H9 (cell line): ENCODE results near the gene LBHD2. TPM values are rescaled to one million over a fixed set of nuclear protein-coding genes. Genes with fewer than 3 reads are reported as not detected.

ENCODE experiments used
- DNase-seq: peaks from one replicate; pipeline ENCODE4 v3.0.0-alpha.2; 2017
- H2AFZ ChIP-seq: one replicate; pipeline ENCODE4 v1.6.1; 2013; ENCODE audit warnings: mild to moderate bottlenecking, low read length, control low read depth, moderate library complexity
- H2AK5ac ChIP-seq: 2 replicates; pipeline ENCODE4 v1.6.1; 2013; ENCODE audit warnings: low read length, control low read depth, mixed read lengths; ENCODE audit not compliant: insufficient read length
- H2BK120ac ChIP-seq: one replicate; pipeline ENCODE4 v1.6.1; 2013; ENCODE audit warnings: low read depth, mild to moderate bottlenecking, low read length, control low read depth, inconsistent platforms; ENCODE audit not compliant: poor library complexity, severe bottlenecking
- H2BK12ac ChIP-seq: 2 replicates; pipeline ENCODE4 v1.6.1; 2013; ENCODE audit warnings: low read length, control low read depth, mixed read lengths, low read depth; ENCODE audit not compliant: insufficient read length
- H2BK15ac ChIP-seq: 2 replicates; pipeline ENCODE4 v1.6.1; 2013; ENCODE audit warnings: low read depth, low read length, control low read depth
- H2BK20ac ChIP-seq: one replicate; pipeline ENCODE4 v1.6.1; 2013; ENCODE audit warnings: low read depth, mild to moderate bottlenecking, low read length, control low read depth, inconsistent platforms; ENCODE audit not compliant: poor library complexity, severe bottlenecking
- H2BK5ac ChIP-seq: 2 replicates; pipeline ENCODE4 v1.6.1; 2013; ENCODE audit warnings: low read length, control low read depth, mixed read lengths; ENCODE audit not compliant: insufficient read length
- H3K14ac ChIP-seq: 2 replicates; pipeline ENCODE4 v1.6.1; 2013; ENCODE audit warnings: low read length, control low read depth; ENCODE audit not compliant: insufficient read depth
- H3K18ac ChIP-seq: 2 replicates; pipeline ENCODE4 v1.6.1; 2013; ENCODE audit warnings: low read depth, mild to moderate bottlenecking, mixed read lengths, low read length, control low read depth; ENCODE audit not compliant: insufficient read length
- H3K23ac ChIP-seq: 2 replicates; pipeline ENCODE4 v1.6.1; 2013; ENCODE audit warnings: low read length, control low read depth, mixed read lengths, low read depth; ENCODE audit not compliant: insufficient read length
- H3K23me2 ChIP-seq: 2 replicates; pipeline ENCODE4 v1.6.1; 2013; ENCODE audit warnings: low read depth, mild to moderate bottlenecking, mixed read lengths, low read length, control low read depth; ENCODE audit not compliant: insufficient read length, poor library complexity, severe bottlenecking
- H3K27ac ChIP-seq: 2 replicates; pipeline ENCODE4 v1.5.1; 2013; ENCODE audit warnings: low read length, control low read depth, mixed read lengths, low read depth; ENCODE audit not compliant: insufficient read length
- H3K27me3 ChIP-seq: 2 replicates; pipeline ENCODE4 v1.6.1; 2013; ENCODE audit warnings: low read length, control low read depth, inconsistent platforms; ENCODE audit not compliant: insufficient read depth
- H3K4ac ChIP-seq: 2 replicates; pipeline ENCODE4 v1.6.1; 2013; ENCODE audit warnings: low read depth, mild to moderate bottlenecking, control low read depth, inconsistent platforms, low read length, moderate library complexity
- H3K4me1 ChIP-seq: 2 replicates; pipeline ENCODE4 v1.6.1; 2013; ENCODE audit warnings: low read length, control low read depth, inconsistent platforms; ENCODE audit not compliant: insufficient read depth
- H3K4me2 ChIP-seq: 2 replicates; pipeline ENCODE4 v1.6.1; 2013; ENCODE audit warnings: low read length, control low read depth, mixed read lengths; ENCODE audit not compliant: insufficient read length, insufficient read depth
- H3K56ac ChIP-seq: 2 replicates; pipeline ENCODE4 v1.6.1; 2013; ENCODE audit warnings: low read depth, mild to moderate bottlenecking, mixed read lengths, low read length, control low read depth; ENCODE audit not compliant: insufficient read length
- H3K79me1 ChIP-seq: 2 replicates; pipeline ENCODE4 v1.6.1; 2013; ENCODE audit warnings: low read depth, mild to moderate bottlenecking, moderate library complexity, low read length, control low read depth, inconsistent platforms; ENCODE audit not compliant: insufficient read depth, poor library complexity, severe bottlenecking
- H3K79me2 ChIP-seq: 2 replicates; pipeline ENCODE4 v1.6.1; 2013; ENCODE audit warnings: low read length, control low read depth, inconsistent platforms; ENCODE audit not compliant: insufficient read depth
- H3K9ac ChIP-seq: 2 replicates; pipeline ENCODE4 v1.6.1; 2013; ENCODE audit warnings: low read length, control low read depth, mixed read lengths; ENCODE audit not compliant: insufficient read length; ENCODE audit errors: extremely low read depth
- H3K9me3 ChIP-seq: one replicate; pipeline ENCODE4 v1.6.1; 2013; ENCODE audit warnings: low read depth, low read length, inconsistent platforms; ENCODE audit not compliant: control insufficient read depth
- H3T11ph ChIP-seq: one replicate; pipeline ENCODE4 v1.6.1; 2013; ENCODE audit warnings: mild to moderate bottlenecking, low read length, control low read depth, inconsistent platforms
- H4K20me1 ChIP-seq: one replicate; pipeline ENCODE4 v1.6.1; 2013; ENCODE audit not compliant: control insufficient read depth, insufficient read length, insufficient read depth
- H4K5ac ChIP-seq: 2 replicates; pipeline ENCODE4 v1.6.1; 2013; ENCODE audit warnings: low read depth, mild to moderate bottlenecking, mixed read lengths, low read length, control low read depth; ENCODE audit not compliant: insufficient read length
- H4K8ac ChIP-seq: replicated peaks from 2 replicates; pipeline ENCODE4 v1.6.1; 2013; ENCODE audit warnings: low read length, control low read depth, mixed read lengths, low read depth; ENCODE audit not compliant: insufficient read length
- H4K91ac ChIP-seq: 2 replicates; pipeline ENCODE4 v1.6.1; 2013; ENCODE audit warnings: low read depth, mild to moderate bottlenecking, moderate library complexity, mixed read lengths, low read length, control low read depth; ENCODE audit not compliant: insufficient read length
- H3K27ac Mint-ChIP-seq, 3 experiments: 2 replicates in 2 of 3; 3 replicates in 1 of 3; pipeline ENCODE4 v1.8.0; 2020 to 2021; ENCODE audit warnings: mixed read lengths in 3 of 3, mild to moderate bottlenecking in 1 of 3, moderate library complexity in 1 of 3
- H3K27me3 Mint-ChIP-seq: 2 replicates; pipeline ENCODE4 v1.8.0; 2021; ENCODE audit warnings: low read depth, mild to moderate bottlenecking, moderate library complexity, mixed read lengths
- H3K36me3 Mint-ChIP-seq, 3 experiments: 2 replicates in 2 of 3; 3 replicates in 1 of 3; pipeline ENCODE4 v1.8.0; 2020 to 2021; ENCODE audit warnings: low read depth in 3 of 3, mixed read lengths in 3 of 3; ENCODE audit not compliant: insufficient read depth in 1 of 3
- H3K4me1 Mint-ChIP-seq, 2 experiments: 2 replicates each; pipeline ENCODE4 v1.8.0; 2020; ENCODE audit warnings: mixed read lengths in 2 of 2
- H3K4me3 Mint-ChIP-seq, 2 experiments: 2 replicates in 1 of 2; 3 replicates in 1 of 2; pipeline ENCODE4 v1.8.0; 2020 to 2021; ENCODE audit warnings: mild to moderate bottlenecking in 2 of 2, mixed read lengths in 2 of 2, moderate library complexity in 1 of 2
- H3K9me3 Mint-ChIP-seq, 2 experiments: 2 replicates in 1 of 2; 3 replicates in 1 of 2; pipeline ENCODE4 v1.8.0; 2020; ENCODE audit warnings: mild to moderate bottlenecking in 2 of 2, mixed read lengths in 2 of 2, moderate library complexity in 1 of 2
- WGBS: extraction: QIAGEN DNeasy Blood & Tissue Kit; methylation state at CpG from one replicate; pipeline ENCODE4 v1.1.7; 2013; ENCODE audit warnings: missing lambda C conversion rate, low lambda C conversion rate, mixed read lengths; ENCODE audit not compliant: insufficient read length; ENCODE audit errors: extremely low coverage; 5-methylcytosine and 5-hydroxymethylcytosine counted together
- total RNA-seq: library from RNA; stranded (reverse); gene quantifications from 2 replicates; pipeline ENCODE4 v1.2.1, GENCODE V29; 2021
- TF ChIP-seq, protein P1 (sequence below): fragments of 200-600 bp; sonication (generic); conservative IDR thresholded peaks from 3 replicates; pipeline ENCODE4 v1.8.0; 2021; ENCODE audit warnings: antibody characterized with exemption, mild to moderate bottlenecking

Gene LBHD2
- total RNA-seq, 1 experiment from 2014 or later, result not detected

- H3K79me2 ChIP-seq, result no peaks in the 10 kb centered on the region
- no CpG with 5 or more reads among the region's 8 CpGs for WGBS
- no peaks in the 10 kb centered on the region for H3K23me2 ChIP-seq
- H2BK20ac ChIP-seq, result no peak overlapping the region
- Mint-ChIP-seq H3K36me3 (no peaks in the 10 kb centered on the region; a peak in 1 of 7 replicates), H3K27ac (no peak overlapping the region; a peak in 1 of 7 replicates), H3K27me3 (peaks cover 29% of the 10 kb centered on the region), H3K4me3 (no peak overlapping the region), H3K4me1 (peaks cover 17 to 39% of the 10 kb centered on the region in 2 experiments), H3K9me3 (no peaks in the 10 kb centered on the region)
- no peak overlapping the region for H3K56ac ChIP-seq
- no peak overlapping the region for H3K9ac ChIP-seq
- no peak overlapping the region for H2BK120ac ChIP-seq
- no peaks in the 10 kb centered on the region for H3K79me1 ChIP-seq
- no peak overlapping the region for H4K8ac ChIP-seq
- no peak overlapping the region for H2BK5ac ChIP-seq
- H3K23ac ChIP-seq, result no peak overlapping the region
- H2AFZ ChIP-seq, result no peak overlapping the region
- TF ChIP-seq, protein P1, sequence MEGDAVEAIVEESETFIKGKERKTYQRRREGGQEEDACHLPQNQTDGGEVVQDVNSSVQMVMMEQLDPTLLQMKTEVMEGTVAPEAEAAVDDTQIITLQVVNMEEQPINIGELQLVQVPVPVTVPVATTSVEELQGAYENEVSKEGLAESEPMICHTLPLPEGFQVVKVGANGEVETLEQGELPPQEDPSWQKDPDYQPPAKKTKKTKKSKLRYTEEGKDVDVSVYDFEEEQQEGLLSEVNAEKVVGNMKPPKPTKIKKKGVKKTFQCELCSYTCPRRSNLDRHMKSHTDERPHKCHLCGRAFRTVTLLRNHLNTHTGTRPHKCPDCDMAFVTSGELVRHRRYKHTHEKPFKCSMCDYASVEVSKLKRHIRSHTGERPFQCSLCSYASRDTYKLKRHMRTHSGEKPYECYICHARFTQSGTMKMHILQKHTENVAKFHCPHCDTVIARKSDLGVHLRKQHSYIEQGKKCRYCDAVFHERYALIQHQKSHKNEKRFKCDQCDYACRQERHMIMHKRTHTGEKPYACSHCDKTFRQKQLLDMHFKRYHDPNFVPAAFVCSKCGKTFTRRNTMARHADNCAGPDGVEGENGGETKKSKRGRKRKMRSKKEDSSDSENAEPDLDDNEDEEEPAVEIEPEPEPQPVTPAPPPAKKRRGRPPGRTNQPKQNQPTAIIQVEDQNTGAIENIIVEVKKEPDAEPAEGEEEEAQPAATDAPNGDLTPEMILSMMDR, result no peak
- no peak overlapping the region for H3K14ac ChIP-seq
- H2AK5ac ChIP-seq, result no peak overlapping the region
- no peaks in the 10 kb centered on the region for H4K20me1 ChIP-seq
- no peak overlapping the region for H2BK12ac ChIP-seq
- no peak overlapping the region for H4K5ac ChIP-seq
- H3K9me3 ChIP-seq, result no peaks in the 10 kb centered on the region
- no peaks in the 10 kb centered on the region for H3K27me3 ChIP-seq
- H3K4me2 ChIP-seq, result no peak overlapping the region
- no peak overlapping the region for H4K91ac ChIP-seq
- H3K4ac ChIP-seq, result no peak overlapping the region
- H3K4me1 ChIP-seq, result no peaks in the 10 kb centered on the region; the same call in 1 of the 2 replicates
- no peak overlapping the region for H3T11ph ChIP-seq
- no peak for DNase-seq
- H3K18ac ChIP-seq, result no peak overlapping the region
- no peak overlapping the region for H2BK15ac ChIP-seq
- H3K27ac ChIP-seq, result no peak overlapping the region
Measured at GRCh38 chr14:103099733-103100280, 15.8 kb downstream of the LBHD2 start.
